SU-DHL-6 (cell line): Measurements from ENCODE around the gene TP53TG5.

Experiments used
- H2AFZ ChIP-seq: fragments of 200-600 bp; sonication (generic); 2 replicates; pipeline ENCODE4 v1.6.1; 2014; ENCODE audit warnings: low read depth, mild to moderate bottlenecking, moderate library complexity, mixed read lengths, antibody characterized with exemption, low read length; ENCODE audit not compliant: severe bottlenecking
- H3F3A ChIP-seq: fragments of 200-600 bp; shearing (Covaris generic); 2 replicates; pipeline ENCODE4 v1.6.0; 2016; ENCODE audit warnings: antibody characterized with exemption, mild to moderate bottlenecking; ENCODE audit not compliant: insufficient read depth
- H3K27ac ChIP-seq: fragments of 200-600 bp; sonication (generic); 2 replicates; pipeline ENCODE4 v1.5.1; 2016; ENCODE audit warnings: low read depth, mild to moderate bottlenecking, low read length, moderate library complexity, mixed read lengths
- H3K27me3 ChIP-seq: fragments of 200-600 bp; sonication (generic), shearing (Covaris generic); 2 replicates; pipeline ENCODE4 v1.6.0; 2014; ENCODE audit warnings: mild to moderate bottlenecking, low read length
- H3K36me3 ChIP-seq: fragments of 200-600 bp; sonication (generic); 2 replicates; pipeline ENCODE4 v1.6.1; 2014; ENCODE audit warnings: mild to moderate bottlenecking, low read length, mixed read lengths
- H3K4me2 ChIP-seq: fragments of 300-600, 200-600 bp; shearing (Covaris generic), sonication (generic); 2 replicates; pipeline ENCODE4 v1.6.0; 2014; ENCODE audit warnings: low read length, low read depth, mild to moderate bottlenecking; ENCODE audit not compliant: poor library complexity, severe bottlenecking
- H3K4me3 ChIP-seq: fragments of 200-600 bp; sonication (generic); 2 replicates; pipeline ENCODE4 v1.5.1; 2014; ENCODE audit warnings: antibody characterized with exemption, low read length, mild to moderate bottlenecking, mixed read lengths; ENCODE audit not compliant: insufficient read depth, poor library complexity, severe bottlenecking
- H3K79me2 ChIP-seq: fragments of 200-600 bp; sonication (generic); 2 replicates; pipeline ENCODE4 v1.6.1; 2014; ENCODE audit warnings: mild to moderate bottlenecking, low read length, moderate library complexity; ENCODE audit not compliant: insufficient read depth
- H3K9ac ChIP-seq: fragments of 200-600 bp; sonication (generic); 2 replicates; pipeline ENCODE4 v1.7.0; 2014; ENCODE audit warnings: mild to moderate bottlenecking, low read length
- H3K9me2 ChIP-seq: fragments of 200-600 bp; sonication (generic); replicated peaks from 2 replicates; pipeline ENCODE4 v1.6.1; 2014; ENCODE audit warnings: low read length; ENCODE audit not compliant: insufficient read depth
- H3K9me3 ChIP-seq: fragments of 200-600 bp; sonication (generic); 2 replicates; pipeline ENCODE4 v1.6.1; 2014; ENCODE audit warnings: low read length, mixed read lengths; ENCODE audit not compliant: insufficient read depth
- H4K20me1 ChIP-seq: fragments of 200-600 bp; sonication (generic); 2 replicates; pipeline ENCODE4 v1.6.1; 2014; ENCODE audit warnings: low read depth, mild to moderate bottlenecking, antibody characterized with exemption, low read length, moderate library complexity, mixed read lengths
- EZH2phosphoT487 ChIP-seq: fragments of 200-600 bp; sonication (generic), shearing (Covaris generic); conservative IDR thresholded peaks from 2 replicates; pipeline ENCODE4 v1.6.1; 2018; ENCODE audit warnings: mild to moderate bottlenecking, antibody characterized with exemption, low read length, moderate library complexity, mixed read lengths
- TF ChIP-seq, protein P1 (sequence below): fragments of 200-600 bp; sonication (generic); IDR thresholded peaks from one replicate; pipeline ENCODE4 v1.5.1; 2017; ENCODE audit warnings: antibody characterized with exemption, mild to moderate bottlenecking, low read length, moderate library complexity; ENCODE audit not compliant: insufficient read depth, poor library complexity, severe bottlenecking

TP53TG5 gene

DNA sequence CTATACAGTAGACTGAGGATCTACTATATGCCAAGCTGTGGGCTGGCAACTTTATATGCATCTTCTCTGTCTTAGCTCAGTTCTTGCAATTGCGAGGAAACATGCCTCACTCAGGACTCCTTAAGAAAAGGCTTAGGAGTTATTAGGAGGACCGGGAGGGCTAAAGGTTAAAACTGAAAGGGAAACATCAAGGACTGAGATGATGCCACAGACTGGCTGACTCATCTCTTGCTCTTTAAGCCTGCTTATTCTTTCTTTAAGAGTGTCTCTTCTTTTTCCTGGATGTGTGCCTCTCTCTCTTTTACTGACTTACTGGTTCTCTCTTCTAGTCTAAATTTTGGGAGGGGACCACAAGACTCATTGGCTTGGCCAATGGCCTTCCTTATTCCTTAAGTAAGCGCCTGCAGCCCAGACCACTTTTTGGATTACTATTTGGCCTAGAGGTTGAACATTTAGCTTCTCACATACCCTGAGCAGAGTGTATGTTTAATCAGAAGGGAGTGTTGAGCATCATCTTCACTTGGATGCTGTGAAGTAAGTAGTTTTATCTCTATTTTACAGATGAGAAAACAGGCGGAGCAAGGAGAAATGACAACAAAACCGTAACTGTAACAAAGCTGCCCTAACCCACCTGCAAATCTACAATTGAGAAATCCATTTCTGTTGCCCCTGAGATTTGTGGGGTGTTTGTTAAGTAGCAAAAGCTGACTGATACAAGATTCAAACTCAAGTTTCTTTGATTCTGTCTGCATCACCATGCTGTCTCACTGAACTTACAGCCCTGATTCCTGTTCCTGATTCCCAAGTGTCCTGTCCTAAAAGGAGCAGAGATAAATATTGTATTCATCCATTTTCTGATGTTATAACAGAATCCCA, 22.7 kb downstream of the TP53TG5 start:
- H3K9ac ChIP-seq = no peak overlapping the region
- H3K36me3 ChIP-seq = no peaks in the 10 kb centered on the region
- no peaks in the 10 kb centered on the region for H3K9me2 ChIP-seq
- no peak overlapping the region for H2AFZ ChIP-seq
- no peak for TF ChIP-seq EZH2phosphoT487
- TF ChIP-seq, protein P1, sequence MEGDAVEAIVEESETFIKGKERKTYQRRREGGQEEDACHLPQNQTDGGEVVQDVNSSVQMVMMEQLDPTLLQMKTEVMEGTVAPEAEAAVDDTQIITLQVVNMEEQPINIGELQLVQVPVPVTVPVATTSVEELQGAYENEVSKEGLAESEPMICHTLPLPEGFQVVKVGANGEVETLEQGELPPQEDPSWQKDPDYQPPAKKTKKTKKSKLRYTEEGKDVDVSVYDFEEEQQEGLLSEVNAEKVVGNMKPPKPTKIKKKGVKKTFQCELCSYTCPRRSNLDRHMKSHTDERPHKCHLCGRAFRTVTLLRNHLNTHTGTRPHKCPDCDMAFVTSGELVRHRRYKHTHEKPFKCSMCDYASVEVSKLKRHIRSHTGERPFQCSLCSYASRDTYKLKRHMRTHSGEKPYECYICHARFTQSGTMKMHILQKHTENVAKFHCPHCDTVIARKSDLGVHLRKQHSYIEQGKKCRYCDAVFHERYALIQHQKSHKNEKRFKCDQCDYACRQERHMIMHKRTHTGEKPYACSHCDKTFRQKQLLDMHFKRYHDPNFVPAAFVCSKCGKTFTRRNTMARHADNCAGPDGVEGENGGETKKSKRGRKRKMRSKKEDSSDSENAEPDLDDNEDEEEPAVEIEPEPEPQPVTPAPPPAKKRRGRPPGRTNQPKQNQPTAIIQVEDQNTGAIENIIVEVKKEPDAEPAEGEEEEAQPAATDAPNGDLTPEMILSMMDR = no peak
- no peak overlapping the region for H3K4me3 ChIP-seq
- H3K27ac ChIP-seq = no peak overlapping the region
- H4K20me1 ChIP-seq = no peaks in the 10 kb centered on the region
- no peaks in the 10 kb centered on the region for H3F3A ChIP-seq
- no peaks in the 10 kb centered on the region for H3K9me3 ChIP-seq
- H3K79me2 ChIP-seq = no peaks in the 10 kb centered on the region
- H3K4me2 ChIP-seq = no peak overlapping the region
- H3K27me3 ChIP-seq = no peaks in the 10 kb centered on the region

DNA sequence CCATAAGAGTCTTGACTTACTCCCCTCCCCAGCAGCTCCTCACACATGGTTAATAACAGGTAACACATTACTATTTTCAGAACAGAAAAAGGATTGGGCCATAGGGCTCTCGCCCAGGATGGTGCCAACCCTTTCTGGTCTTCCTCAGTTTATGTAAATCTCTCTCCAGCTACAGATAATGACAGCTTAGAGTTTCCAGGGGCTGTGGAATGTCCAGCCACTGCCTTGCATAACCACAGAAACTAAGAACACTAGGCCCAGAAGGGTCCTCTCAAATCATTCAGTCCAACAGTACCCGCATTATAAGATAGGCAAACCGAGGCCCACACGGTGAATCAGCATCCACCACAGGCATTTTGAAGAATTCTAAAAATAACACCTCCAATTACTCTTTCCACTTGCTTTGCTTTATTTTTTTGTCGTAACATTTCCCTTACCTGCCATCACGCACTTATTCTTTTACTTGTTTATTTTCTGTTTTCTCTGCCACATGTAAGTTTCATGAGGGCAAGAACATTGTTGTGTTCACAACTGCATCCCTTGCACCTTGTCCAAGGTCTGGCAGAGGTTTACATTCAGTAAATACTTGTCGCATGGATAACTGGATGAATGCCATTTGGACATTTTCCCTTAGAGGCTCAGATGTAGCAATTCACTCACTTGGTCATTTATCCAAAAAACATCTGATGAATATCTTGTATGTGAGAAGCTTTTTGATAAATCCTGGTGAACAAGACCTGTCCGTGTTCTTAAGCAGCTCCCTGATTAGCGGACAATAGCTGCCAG, 23.5 kb downstream of the TP53TG5 start:
- no peaks in the 10 kb centered on the region for H3K27me3 ChIP-seq
- no peak overlapping the region for H3K4me2 ChIP-seq
- H3F3A ChIP-seq = no peaks in the 10 kb centered on the region
- H3K36me3 ChIP-seq = no peaks in the 10 kb centered on the region
- H2AFZ ChIP-seq = no peak overlapping the region
- TF ChIP-seq, protein P1 = no peak
- TF ChIP-seq EZH2phosphoT487 = no peak
- no peaks in the 10 kb centered on the region for H3K79me2 ChIP-seq
- H3K9me2 ChIP-seq = no peaks in the 10 kb centered on the region
- H4K20me1 ChIP-seq = no peaks in the 10 kb centered on the region
- no peak overlapping the region for H3K9ac ChIP-seq
- no peak overlapping the region for H3K4me3 ChIP-seq
- no peaks in the 10 kb centered on the region for H3K9me3 ChIP-seq
- H3K27ac ChIP-seq = no peak overlapping the region

DNA sequence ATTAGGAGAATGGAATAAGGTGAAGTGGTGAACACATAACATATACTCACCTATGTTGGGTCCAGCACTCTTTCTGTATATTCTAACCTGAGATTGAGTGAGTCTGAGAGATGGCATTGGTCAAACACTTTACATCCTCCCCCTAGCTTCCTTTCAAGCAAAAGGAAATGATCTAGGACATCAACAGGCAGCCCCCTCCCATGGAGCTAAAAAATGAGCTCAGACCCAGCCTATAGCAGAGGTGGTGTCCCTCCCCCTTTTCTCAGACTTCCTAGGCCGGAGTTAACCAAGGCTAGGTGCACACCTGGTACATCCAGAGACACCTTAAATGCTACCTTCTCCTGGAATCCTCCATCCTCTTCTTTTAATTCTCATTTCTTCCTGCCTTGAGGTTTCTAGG, 24.4 kb downstream of the TP53TG5 start:
- H3K4me3 ChIP-seq = no peak overlapping the region
- TF ChIP-seq EZH2phosphoT487 = no peak
- TF ChIP-seq, protein P1 = no peak
- H3K36me3 ChIP-seq = no peaks in the 10 kb centered on the region
- no peaks in the 10 kb centered on the region for H3K27me3 ChIP-seq
- no peak overlapping the region for H3K9ac ChIP-seq
- H3K4me2 ChIP-seq = no peak overlapping the region
- no peak overlapping the region for H2AFZ ChIP-seq
- no peaks in the 10 kb centered on the region for H3K79me2 ChIP-seq
- no peaks in the 10 kb centered on the region for H3F3A ChIP-seq
- no peaks in the 10 kb centered on the region for H3K9me2 ChIP-seq
- no peaks in the 10 kb centered on the region for H4K20me1 ChIP-seq
- H3K9me3 ChIP-seq = no peaks in the 10 kb centered on the region
- no peak overlapping the region for H3K27ac ChIP-seq
